Measurements from ENCODE around the gene NACA.

The NACA gene

GRCh38 chr12:56768424-56768823 is 43.3 kb upstream of the NACA start:
- Histone ChIP-seq H2AFZ (ENCODE audit: insufficient read depth, low read length, poor library complexity) (no peak overlapping the region), H3K9ac (ENCODE audit: low read length) (no peak overlapping the region), H4K91ac (ENCODE audit: low read depth, low read length) (no peak overlapping the region), H2BK120ac (ENCODE audit: insufficient read depth, low read length, poor library complexity) (no peak overlapping the region), H3K79me2 (ENCODE audit: control insufficient read depth, insufficient read depth, low read length, poor library complexity) (no peaks in the 10 kb centered on the region), H3K4me1 (ENCODE audit: control insufficient read depth in 1 of 2, insufficient read depth in 2 of 2, low read length in 2 of 2) (no peaks in the 10 kb centered on the region), H3K79me1 (ENCODE audit: low read length) (no peaks in the 10 kb centered on the region), H3K36me3 (ENCODE audit: control insufficient read depth in 1 of 2, insufficient read depth in 2 of 2, low read length in 2 of 2) (no peaks in the 10 kb centered on the region), H3K27me3 (ENCODE audit: insufficient read depth, low read length) (no peaks in the 10 kb centered on the region), H3K4me2 (ENCODE audit: low read length) (no peak overlapping the region), H3K9me3 (ENCODE audit: insufficient read depth, low read depth, low read length) (peaks cover 1% of the 10 kb centered on the region), H3K27ac (ENCODE audit: low read depth, low read length) (no peak overlapping the region), H3K14ac (ENCODE audit: low read length) (no peak overlapping the region), H3K4me3 (ENCODE audit: low read depth, low read length) (no peak overlapping the region), H3K18ac (ENCODE audit: low read length) (no peak overlapping the region), H3K23ac (ENCODE audit: low read length) (no peak overlapping the region), H4K12ac (ENCODE audit: low read depth, low read length) (no peak overlapping the region), H2AK5ac (ENCODE audit: low read length) (no peak overlapping the region), H2BK12ac (ENCODE audit: low read length) (no peak overlapping the region), H4K8ac (ENCODE audit: low read depth, low read length) (no peak overlapping the region), H2BK5ac (ENCODE audit: low read depth, low read length, poor library complexity) (no peak overlapping the region), H3K4ac (ENCODE audit: low read depth, low read length) (no peak overlapping the region)
- no peak for DNase-seq
- no CpG with 5 or more reads among the region's 5 CpGs for WGBS (ENCODE audit: extremely low coverage, insufficient coverage, insufficient read length)

- Histone ChIP-seq H4K12ac (ENCODE audit: low read depth, low read length) (no peak overlapping the region), H3K9ac (ENCODE audit: low read length) (no peak overlapping the region), H3K27me3 (ENCODE audit: insufficient read depth, low read length) (no peaks in the 10 kb centered on the region), H3K4me2 (ENCODE audit: low read length) (no peak overlapping the region), H3K27ac (ENCODE audit: low read depth, low read length) (no peak overlapping the region), H4K8ac (ENCODE audit: low read depth, low read length) (no peak overlapping the region), H4K91ac (ENCODE audit: low read depth, low read length) (no peak overlapping the region), H3K4me1 (ENCODE audit: control insufficient read depth in 1 of 2, insufficient read depth in 2 of 2, low read length in 2 of 2) (no peaks in the 10 kb centered on the region), H3K4me3 (ENCODE audit: low read depth, low read length) (no peak overlapping the region), H2BK5ac (ENCODE audit: low read depth, low read length, poor library complexity) (no peak overlapping the region), H2AFZ (ENCODE audit: insufficient read depth, low read length, poor library complexity) (no peak overlapping the region), H3K79me2 (ENCODE audit: control insufficient read depth, insufficient read depth, low read length, poor library complexity) (no peaks in the 10 kb centered on the region), H3K79me1 (ENCODE audit: low read length) (no peaks in the 10 kb centered on the region), H3K4ac (ENCODE audit: low read depth, low read length) (no peak overlapping the region), H3K36me3 (ENCODE audit: control insufficient read depth in 1 of 2, insufficient read depth in 2 of 2, low read length in 2 of 2) (no peaks in the 10 kb centered on the region), H3K14ac (ENCODE audit: low read length) (no peak overlapping the region), H3K23ac (ENCODE audit: low read length) (no peak overlapping the region), H3K9me3 (ENCODE audit: insufficient read depth, low read depth, low read length) (peaks cover 1% of the 10 kb centered on the region), H2BK120ac (ENCODE audit: insufficient read depth, low read length, poor library complexity) (no peak overlapping the region), H2BK12ac (ENCODE audit: low read length) (no peak overlapping the region), H3K18ac (ENCODE audit: low read length) (no peak overlapping the region), H2AK5ac (ENCODE audit: low read length) (no peak overlapping the region)
- DNase-seq: no peak
- no CpG with 5 or more reads among the region's 6 CpGs for WGBS (ENCODE audit: extremely low coverage, insufficient coverage, insufficient read length)
Measured at GRCh38 chr12:56766535-56766934, 41.4 kb upstream of the NACA start.

- Histone ChIP-seq H3K4me1 (ENCODE audit: control insufficient read depth in 1 of 2, insufficient read depth in 2 of 2, low read length in 2 of 2) (no peaks in the 10 kb centered on the region), H4K8ac (ENCODE audit: low read depth, low read length) (no peak overlapping the region), H4K91ac (ENCODE audit: low read depth, low read length) (no peak overlapping the region), H3K79me2 (ENCODE audit: control insufficient read depth, insufficient read depth, low read length, poor library complexity) (no peaks in the 10 kb centered on the region), H2BK120ac (ENCODE audit: insufficient read depth, low read length, poor library complexity) (no peak overlapping the region), H3K23ac (ENCODE audit: low read length) (no peak overlapping the region), H3K4me3 (ENCODE audit: low read depth, low read length) (no peak overlapping the region), H2BK12ac (ENCODE audit: low read length) (no peak overlapping the region), H2BK5ac (ENCODE audit: low read depth, low read length, poor library complexity) (no peak overlapping the region), H3K79me1 (ENCODE audit: low read length) (no peaks in the 10 kb centered on the region), H2AK5ac (ENCODE audit: low read length) (no peak overlapping the region), H2AFZ (ENCODE audit: insufficient read depth, low read length, poor library complexity) (no peak overlapping the region), H3K4me2 (ENCODE audit: low read length) (no peak overlapping the region), H3K18ac (ENCODE audit: low read length) (no peak overlapping the region), H3K9me3 (ENCODE audit: insufficient read depth, low read depth, low read length) (no peaks in the 10 kb centered on the region), H3K27ac (ENCODE audit: low read depth, low read length) (no peak overlapping the region), H3K27me3 (ENCODE audit: insufficient read depth, low read length) (no peaks in the 10 kb centered on the region), H3K14ac (ENCODE audit: low read length) (no peak overlapping the region), H3K4ac (ENCODE audit: low read depth, low read length) (no peak overlapping the region), H3K36me3 (ENCODE audit: control insufficient read depth in 1 of 2, insufficient read depth in 2 of 2, low read length in 2 of 2) (no peaks in the 10 kb centered on the region), H4K12ac (ENCODE audit: low read depth, low read length) (no peak overlapping the region), H3K9ac (ENCODE audit: low read length) (no peak overlapping the region)
- peak in 1 of 2 donors; percentile 67 for DNase-seq
- no CpG with 5 or more reads among the region's 5 CpGs for WGBS (ENCODE audit: extremely low coverage, insufficient coverage, insufficient read length)
Measured at GRCh38 chr12:56763753-56764657, 38.9 kb upstream of the NACA start.

GRCh38 chr12:56761812-56762211 is 36.7 kb upstream of the NACA start:
- H4K8ac ChIP-seq (ENCODE audit: low read depth, low read length): no peak overlapping the region
- H2BK12ac ChIP-seq (ENCODE audit: low read length): no peak overlapping the region
- H3K4ac ChIP-seq (ENCODE audit: low read depth, low read length): no peak overlapping the region
- no peak overlapping the region for H3K4me2 ChIP-seq (ENCODE audit: low read length)
- no peak overlapping the region for H4K12ac ChIP-seq (ENCODE audit: low read depth, low read length)
- no peaks in the 10 kb centered on the region for H3K79me1 ChIP-seq (ENCODE audit: low read length)
- no peaks in the 10 kb centered on the region for H3K27me3 ChIP-seq (ENCODE audit: insufficient read depth, low read length)
- H3K36me3 ChIP-seq (ENCODE audit: control insufficient read depth in 1 of 2, insufficient read depth in 2 of 2, low read length in 2 of 2): no peaks in the 10 kb centered on the region
- no peak overlapping the region for H3K18ac ChIP-seq (ENCODE audit: low read length)
- DNase-seq: no peak
- no CpG with 5 or more reads among the region's 2 CpGs for WGBS (ENCODE audit: extremely low coverage, insufficient coverage, insufficient read length)
- H2BK5ac ChIP-seq (ENCODE audit: low read depth, low read length, poor library complexity): no peak overlapping the region
- H3K4me1 ChIP-seq (ENCODE audit: control insufficient read depth in 1 of 2, insufficient read depth in 2 of 2, low read length in 2 of 2): no peaks in the 10 kb centered on the region
- H2AK5ac ChIP-seq (ENCODE audit: low read length): no peak overlapping the region
- no peak overlapping the region for H2BK120ac ChIP-seq (ENCODE audit: insufficient read depth, low read length, poor library complexity)
- H4K91ac ChIP-seq (ENCODE audit: low read depth, low read length): no peak overlapping the region
- H3K23ac ChIP-seq (ENCODE audit: low read length): no peak overlapping the region
- no peak overlapping the region for H2AFZ ChIP-seq (ENCODE audit: insufficient read depth, low read length, poor library complexity)
- no peak overlapping the region for H3K14ac ChIP-seq (ENCODE audit: low read length)
- H3K79me2 ChIP-seq (ENCODE audit: control insufficient read depth, insufficient read depth, low read length, poor library complexity): no peaks in the 10 kb centered on the region
- H3K9me3 ChIP-seq (ENCODE audit: insufficient read depth, low read depth, low read length): no peaks in the 10 kb centered on the region
- no peak overlapping the region for H3K4me3 ChIP-seq (ENCODE audit: low read depth, low read length)
- no peak overlapping the region for H3K27ac ChIP-seq (ENCODE audit: low read depth, low read length)
- no peak overlapping the region for H3K9ac ChIP-seq (ENCODE audit: low read length)
